NCI-H2171 (cell line): Measurements from ENCODE around the gene VPS52.
"Not testable (repeated sequence)": the region's sequence is repeated elsewhere in the genome, so short reads cannot be mapped to it uniquely, and the experiment has no call there.

Source experiments
- DNase-seq: peaks from one replicate; lab custom pipeline; 2025; lab: John Stamatoyannopoulos, UW

Gene VPS52

GRCh38 chr6:33279257-33279695 is 7.6 kb upstream of the VPS52 start:
- no peak for DNase-seq

GRCh38 chr6:33278810-33279209 is 7.1 kb upstream of the VPS52 start:
- DNase-seq: no peak

GRCh38 chr6:33278392-33278741 is 6.7 kb upstream of the VPS52 start:
- DNase-seq: no peak

- DNase-seq: no peak
Observed at GRCh38 chr6:33277663-33278391, 6.2 kb upstream of the VPS52 start.

- DNase-seq: no peak
Observed at GRCh38 chr6:33276864-33277662, 5.4 kb upstream of the VPS52 start, which contains the start of gene B3GALT4. Gene B3GALT4, plus strand, starts transcription at chr6:33277123. Its CDS starts 297 bp downstream, at chr6:33277420.

GRCh38 chr6:33276581-33276863 is 4.8 kb upstream of the VPS52 start:
- DNase-seq: no peak

- not testable (repeated sequence) for DNase-seq
Observed at GRCh38 chr6:33275795-33276580, 4.3 kb upstream of the VPS52 start.

- no peak for DNase-seq
Observed at GRCh38 chr6:33273924-33274902, 2.5 kb upstream of the VPS52 start.

- DNase-seq: no peak
Observed at GRCh38 chr6:33273129-33273923, 1.6 kb upstream of the VPS52 start.

GRCh38 chr6:33272275-33273128 is 826 bp upstream of the VPS52 start:
- DNase-seq: no peak

- DNase-seq: peak; percentile 51
Observed at GRCh38 chr6:33271117-33271467, 584 bp downstream of the VPS52 start.

- DNase-seq: no peak
Observed at GRCh38 chr6:33264015-33264414, 7.7 kb downstream of the VPS52 start.

- not testable (repeated sequence) for DNase-seq
Observed at GRCh38 chr6:33262490-33262889, 9.2 kb downstream of the VPS52 start.

- DNase-seq: no peak
Observed at GRCh38 chr6:33259032-33259431, 12.6 kb downstream of the VPS52 start.

- DNase-seq: no peak
Observed at GRCh38 chr6:33254591-33254990, 17.1 kb downstream of the VPS52 start.

- DNase-seq: no peak
Observed at GRCh38 chr6:33252759-33253158, 18.9 kb downstream of the VPS52 start.

GRCh38 chr6:33251395-33252012 is 20.2 kb downstream of the VPS52 start:
- DNase-seq: no peak

GRCh38 chr6:33250731-33251130 is 20.9 kb downstream of the VPS52 start:
- DNase-seq: no peak
